Liver (tissue), 9 donors: ENCODE data around the gene MLLT3. TPM values are rescaled to one million over a fixed set of nuclear protein-coding genes. Genes with fewer than 3 reads are reported as not detected.

ENCODE experiments used
- DNase-seq: peaks from one replicate; pipeline ENCODE4 v3.0.0-alpha.2; 2017; ENCODE audit warnings: low spot score
- H3K27ac ChIP-seq, 2 donors: one replicate each; pipeline ENCODE4 v1.7.0; 2013; ENCODE audit warnings: inconsistent platforms in 2 of 2, low read length in 2 of 2, control low read depth in 1 of 2, low read depth in 1 of 2, mild to moderate bottlenecking in 1 of 2
- H3K27me3 ChIP-seq, 4 donors: one replicate each; pipeline versions ENCODE4 v1.6.1 to v1.7.0; 2013; ENCODE audit warnings: low read length in 3 of 4, inconsistent platforms in 1 of 4, mild to moderate bottlenecking in 1 of 4, moderate library complexity in 1 of 4; ENCODE audit not compliant: control insufficient read depth in 4 of 4, insufficient read depth in 4 of 4
- H3K36me3 ChIP-seq, 4 donors: one replicate each; pipeline versions ENCODE4 v1.6.1 to v1.7.0; 2013; ENCODE audit warnings: low read length in 3 of 4, mild to moderate bottlenecking in 3 of 4, low read depth in 1 of 4, moderate library complexity in 1 of 4; ENCODE audit not compliant: control insufficient read depth in 4 of 4, insufficient read depth in 3 of 4
- H3K4me1 ChIP-seq, 4 donors: one replicate each; pipeline versions ENCODE4 v1.6.1 to v1.7.0; 2013; ENCODE audit warnings: low read length in 3 of 4, mild to moderate bottlenecking in 3 of 4, moderate library complexity in 1 of 4; ENCODE audit not compliant: control insufficient read depth in 4 of 4, insufficient read depth in 4 of 4
- H3K4me3 ChIP-seq, 3 donors: one replicate each; pipeline versions ENCODE4 v1.6.1 to v1.7.0; 2013; ENCODE audit warnings: low read length in 3 of 3, control low read depth in 1 of 3, low read depth in 1 of 3, mild to moderate bottlenecking in 1 of 3
- H3K9ac ChIP-seq, 2 donors: one replicate each; pipeline ENCODE4 v1.7.0; 2013; ENCODE audit warnings: low read length in 2 of 2, mild to moderate bottlenecking in 2 of 2, moderate library complexity in 2 of 2, control low read depth in 1 of 2, low read depth in 1 of 2
- H3K9me3 ChIP-seq, 4 donors: one replicate each; pipeline versions ENCODE4 v1.6.1 to v1.7.0; 2013; ENCODE audit warnings: low read length in 3 of 4; ENCODE audit not compliant: control insufficient read depth in 4 of 4
- ATF3 ChIP-seq: IDR thresholded peaks from 2 replicates; pipeline ENCODE4 v1.6.1; 2016; ENCODE audit warnings: antibody characterized with exemption
- CTCF ChIP-seq: fragments of 150-350 bp; IDR thresholded peaks from 2 replicates; pipeline ENCODE4 v1.5.1; 2017; ENCODE audit warnings: improper control_type of control experiment, low read depth, low read length; ENCODE audit not compliant: missing input control
- EGR1 ChIP-seq, 2 donors: IDR thresholded peaks; 2 replicates each; pipeline ENCODE4 v1.6.1; 2016 to 2018; ENCODE audit warnings: antibody characterized with exemption in 2 of 2, low read depth in 2 of 2
- FOXA1 ChIP-seq: IDR thresholded peaks from 2 replicates; pipeline ENCODE4 v1.6.1; 2016; ENCODE audit warnings: antibody characterized with exemption
- FOXA2 ChIP-seq: IDR thresholded peaks from 2 replicates; pipeline ENCODE4 v1.6.1; 2016; ENCODE audit warnings: antibody characterized with exemption
- GABPA ChIP-seq, 2 donors: IDR thresholded peaks in 1 of 2; conservative IDR thresholded peaks in 1 of 2; 2 replicates each; pipeline ENCODE4 v1.6.1; 2016; ENCODE audit warnings: antibody characterized with exemption in 2 of 2, mild to moderate bottlenecking in 1 of 2, moderate library complexity in 1 of 2
- HNF4A ChIP-seq, 2 donors: conservative IDR thresholded peaks; 2 replicates each; pipeline ENCODE4 v1.6.1; 2016; ENCODE audit warnings: antibody characterized with exemption in 2 of 2, mild to moderate bottlenecking in 2 of 2
- HNF4G ChIP-seq: IDR thresholded peaks from 2 replicates; pipeline ENCODE4 v1.6.1; 2016; ENCODE audit warnings: antibody characterized with exemption
- JUND ChIP-seq, 2 donors: IDR thresholded peaks; 2 replicates each; pipeline ENCODE4 v1.6.1; 2016; ENCODE audit warnings: antibody characterized with exemption in 2 of 2
- NR2F2 ChIP-seq: IDR thresholded peaks from 2 replicates; pipeline ENCODE4 v1.6.1; 2016; ENCODE audit warnings: antibody characterized with exemption
- RAD21 ChIP-seq, 2 donors: IDR thresholded peaks; 2 replicates each; pipeline ENCODE4 v1.6.1; 2016; ENCODE audit warnings: antibody characterized with exemption in 2 of 2, mild to moderate bottlenecking in 2 of 2
- RXRA ChIP-seq, 2 donors: IDR thresholded peaks; 2 replicates each; pipeline ENCODE4 v1.6.1; 2017 to 2018; ENCODE audit warnings: antibody characterized with exemption in 2 of 2, mild to moderate bottlenecking in 1 of 2
- SP1 ChIP-seq: IDR thresholded peaks from 2 replicates; pipeline ENCODE4 v1.6.1; 2018; ENCODE audit warnings: antibody characterized with exemption, mild to moderate bottlenecking
- TAF1 ChIP-seq: conservative IDR thresholded peaks from 2 replicates; pipeline ENCODE4 v1.6.1; 2016; ENCODE audit warnings: antibody characterized with exemption, mild to moderate bottlenecking
- YY1 ChIP-seq: IDR thresholded peaks from 2 replicates; pipeline ENCODE4 v1.6.1; 2016; ENCODE audit warnings: antibody characterized with exemption, mild to moderate bottlenecking
- WGBS: extraction: QIAGEN DNeasy Blood & Tissue Kit; methylation state at CpG from one replicate; pipeline ENCODE4 v1.1.7; 2013; 5-methylcytosine and 5-hydroxymethylcytosine counted together
- polyA plus RNA-seq, 2 donors: library from polyadenylated mRNA; stranded (reverse) in 1 of 2; unstranded in 1 of 2; fragments of 200-250 nt in 1 of 2; fragments of >200 nt in 1 of 2; fragmentation: Nextera tagmentation in 1 of 2; extraction: Ambion mirVana in 1 of 2; gene quantifications; one replicate each; pipeline versions ENCODE4 v1.2.1 to v1.2.3, GENCODE V29; 2013 to 2015
- total RNA-seq, 2 donors: library from RNA; depleted of rRNA; stranded (reverse); fragments of >200 nt; gene quantifications; one replicate each; pipeline ENCODE4 v1.2.3, GENCODE V29; 2014
- TF ChIP-seq, protein P1 (sequence below): IDR thresholded peaks from 2 replicates; pipeline ENCODE4 v1.6.1; 2016; ENCODE audit warnings: antibody characterized with exemption, mild to moderate bottlenecking
- TF ChIP-seq, protein P2 (sequence below): IDR thresholded peaks from 2 replicates; pipeline ENCODE4 v1.6.1; 2016; ENCODE audit warnings: antibody characterized with exemption
- TF ChIP-seq, protein P3 (sequence below): IDR thresholded peaks from 2 replicates; pipeline ENCODE4 v1.6.1; 2016; ENCODE audit warnings: antibody characterized with exemption
- donor health status: healthy.
- donor health status: healthy.
- donor health status: healthy.
- donor health status: healthy.
- donor health status: healthy.

MLLT3 gene
- total and polyA plus RNA-seq, 4 donors: 0.79 to 25.5 (median 1.3) TPM

DNA sequence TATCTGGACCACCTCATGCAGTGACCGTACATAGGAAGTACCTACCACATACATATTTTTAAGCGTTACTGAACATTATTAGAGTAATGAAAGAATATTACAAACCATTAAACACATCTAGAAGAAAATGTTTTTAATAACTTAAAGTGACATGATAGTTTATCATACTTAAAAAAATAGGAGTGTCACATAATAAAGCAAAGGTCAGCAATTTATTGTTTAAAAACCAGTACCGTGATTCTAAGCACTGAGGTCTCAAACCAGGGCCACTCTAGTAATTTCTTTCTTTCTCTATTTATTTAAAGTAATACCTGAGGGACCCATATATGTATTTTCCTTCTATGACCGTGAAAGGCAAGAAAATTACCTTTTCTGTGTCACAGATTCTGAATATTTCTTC lies 216.0 kb downstream of the MLLT3 start:
- H3K9ac ChIP-seq: no peak overlapping the region
- no peak for TF ChIP-seq GABPA (IDR thresholded peaks at IDR 0.05 in 1 of 2, conservative IDR thresholded peaks at IDR 0.05 in 1 of 2)
- TF ChIP-seq FOXA2: no peak
- TF ChIP-seq SP1: no peak
- TF ChIP-seq HNF4A (conservative IDR thresholded peaks at IDR 0.05): no peak
- TF ChIP-seq, protein P1, sequence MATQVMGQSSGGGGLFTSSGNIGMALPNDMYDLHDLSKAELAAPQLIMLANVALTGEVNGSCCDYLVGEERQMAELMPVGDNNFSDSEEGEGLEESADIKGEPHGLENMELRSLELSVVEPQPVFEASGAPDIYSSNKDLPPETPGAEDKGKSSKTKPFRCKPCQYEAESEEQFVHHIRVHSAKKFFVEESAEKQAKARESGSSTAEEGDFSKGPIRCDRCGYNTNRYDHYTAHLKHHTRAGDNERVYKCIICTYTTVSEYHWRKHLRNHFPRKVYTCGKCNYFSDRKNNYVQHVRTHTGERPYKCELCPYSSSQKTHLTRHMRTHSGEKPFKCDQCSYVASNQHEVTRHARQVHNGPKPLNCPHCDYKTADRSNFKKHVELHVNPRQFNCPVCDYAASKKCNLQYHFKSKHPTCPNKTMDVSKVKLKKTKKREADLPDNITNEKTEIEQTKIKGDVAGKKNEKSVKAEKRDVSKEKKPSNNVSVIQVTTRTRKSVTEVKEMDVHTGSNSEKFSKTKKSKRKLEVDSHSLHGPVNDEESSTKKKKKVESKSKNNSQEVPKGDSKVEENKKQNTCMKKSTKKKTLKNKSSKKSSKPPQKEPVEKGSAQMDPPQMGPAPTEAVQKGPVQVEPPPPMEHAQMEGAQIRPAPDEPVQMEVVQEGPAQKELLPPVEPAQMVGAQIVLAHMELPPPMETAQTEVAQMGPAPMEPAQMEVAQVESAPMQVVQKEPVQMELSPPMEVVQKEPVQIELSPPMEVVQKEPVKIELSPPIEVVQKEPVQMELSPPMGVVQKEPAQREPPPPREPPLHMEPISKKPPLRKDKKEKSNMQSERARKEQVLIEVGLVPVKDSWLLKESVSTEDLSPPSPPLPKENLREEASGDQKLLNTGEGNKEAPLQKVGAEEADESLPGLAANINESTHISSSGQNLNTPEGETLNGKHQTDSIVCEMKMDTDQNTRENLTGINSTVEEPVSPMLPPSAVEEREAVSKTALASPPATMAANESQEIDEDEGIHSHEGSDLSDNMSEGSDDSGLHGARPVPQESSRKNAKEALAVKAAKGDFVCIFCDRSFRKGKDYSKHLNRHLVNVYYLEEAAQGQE: no peak
- no peak for TF ChIP-seq NR2F2
- TF ChIP-seq ATF3: no peak
- TF ChIP-seq CTCF: no peak
- TF ChIP-seq JUND (IDR thresholded peaks at IDR 0.05): no peak
- no peak for TF ChIP-seq TAF1
- no peak for TF ChIP-seq FOXA1
- no peak for TF ChIP-seq EGR1 (IDR thresholded peaks at IDR 0.05; ENCODE audit: low read depth in 2 of 2)
- no peak for TF ChIP-seq RAD21 (IDR thresholded peaks at IDR 0.05)
- TF ChIP-seq RXRA (IDR thresholded peaks at IDR 0.05): no peak
- TF ChIP-seq, protein P2, sequence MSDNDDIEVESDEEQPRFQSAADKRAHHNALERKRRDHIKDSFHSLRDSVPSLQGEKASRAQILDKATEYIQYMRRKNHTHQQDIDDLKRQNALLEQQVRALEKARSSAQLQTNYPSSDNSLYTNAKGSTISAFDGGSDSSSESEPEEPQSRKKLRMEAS: no peak
- TF ChIP-seq, protein P3, sequence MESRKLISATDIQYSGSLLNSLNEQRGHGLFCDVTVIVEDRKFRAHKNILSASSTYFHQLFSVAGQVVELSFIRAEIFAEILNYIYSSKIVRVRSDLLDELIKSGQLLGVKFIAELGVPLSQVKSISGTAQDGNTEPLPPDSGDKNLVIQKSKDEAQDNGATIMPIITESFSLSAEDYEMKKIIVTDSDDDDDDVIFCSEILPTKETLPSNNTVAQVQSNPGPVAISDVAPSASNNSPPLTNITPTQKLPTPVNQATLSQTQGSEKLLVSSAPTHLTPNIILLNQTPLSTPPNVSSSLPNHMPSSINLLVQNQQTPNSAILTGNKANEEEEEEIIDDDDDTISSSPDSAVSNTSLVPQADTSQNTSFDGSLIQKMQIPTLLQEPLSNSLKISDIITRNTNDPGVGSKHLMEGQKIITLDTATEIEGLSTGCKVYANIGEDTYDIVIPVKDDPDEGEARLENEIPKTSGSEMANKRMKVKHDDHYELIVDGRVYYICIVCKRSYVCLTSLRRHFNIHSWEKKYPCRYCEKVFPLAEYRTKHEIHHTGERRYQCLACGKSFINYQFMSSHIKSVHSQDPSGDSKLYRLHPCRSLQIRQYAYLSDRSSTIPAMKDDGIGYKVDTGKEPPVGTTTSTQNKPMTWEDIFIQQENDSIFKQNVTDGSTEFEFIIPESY: no peak
- no peak for TF ChIP-seq HNF4G
- no peak for TF ChIP-seq YY1
- H3K36me3 ChIP-seq: no peaks in the 10 kb centered on the region
- DNase-seq: no peak
- H3K27me3 ChIP-seq: no peaks in the 10 kb centered on the region
- no peaks in the 10 kb centered on the region for H3K9me3 ChIP-seq
- no peak overlapping the region for H3K27ac ChIP-seq
- H3K4me3 ChIP-seq: no peak overlapping the region
- no peaks in the 10 kb centered on the region for H3K4me1 ChIP-seq
- 92% methylated on average over 4 of the region's 4 CpGs for WGBS
